GM19240 (cell line): Measurements from ENCODE around the gene MSI2.

ENCODE experiments used
- DNase-seq: peaks from one replicate; pipeline ENCODE4 v3.0.0; 2011; ENCODE audit warnings: low spot score; ENCODE audit not compliant: insufficient read length

The MSI2 gene

DNA sequence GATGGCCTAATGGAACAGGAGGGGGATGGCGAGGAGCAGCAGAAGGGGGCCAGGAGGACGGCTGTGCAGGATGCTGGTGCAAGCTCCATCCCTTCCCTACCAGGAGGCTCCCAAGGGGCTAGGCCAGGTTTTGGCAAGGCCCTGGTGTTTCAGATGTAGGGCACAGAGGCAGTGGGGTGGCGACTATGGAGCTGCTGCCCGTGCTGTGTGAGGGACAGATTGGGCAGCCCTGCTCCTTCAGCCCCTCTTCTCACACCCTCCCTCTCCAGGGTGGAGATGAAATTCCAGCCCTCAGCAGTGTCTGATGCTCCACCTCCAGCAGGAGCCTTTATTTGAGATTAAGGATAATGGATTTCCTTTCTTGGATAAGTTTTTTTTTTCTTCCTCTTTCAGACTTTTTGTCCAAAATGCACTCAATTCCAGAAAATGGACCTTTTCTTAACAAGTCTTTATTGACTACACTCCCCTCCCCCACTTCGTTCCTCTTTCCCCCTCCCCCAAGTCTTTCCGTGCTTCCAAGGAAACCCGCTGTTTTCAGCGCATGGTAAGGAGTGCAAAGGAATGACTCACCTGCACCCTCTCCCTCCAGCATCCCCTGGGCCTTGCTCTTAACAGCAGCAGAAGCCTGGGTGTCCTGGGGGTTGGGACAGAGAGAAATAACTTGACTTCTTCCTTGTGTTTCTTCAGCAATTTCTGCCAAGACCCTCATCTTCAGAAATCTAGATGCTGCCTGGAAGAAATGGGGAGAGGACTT is 393.6 kb downstream of the MSI2 start:
- no peak for DNase-seq

DNA sequence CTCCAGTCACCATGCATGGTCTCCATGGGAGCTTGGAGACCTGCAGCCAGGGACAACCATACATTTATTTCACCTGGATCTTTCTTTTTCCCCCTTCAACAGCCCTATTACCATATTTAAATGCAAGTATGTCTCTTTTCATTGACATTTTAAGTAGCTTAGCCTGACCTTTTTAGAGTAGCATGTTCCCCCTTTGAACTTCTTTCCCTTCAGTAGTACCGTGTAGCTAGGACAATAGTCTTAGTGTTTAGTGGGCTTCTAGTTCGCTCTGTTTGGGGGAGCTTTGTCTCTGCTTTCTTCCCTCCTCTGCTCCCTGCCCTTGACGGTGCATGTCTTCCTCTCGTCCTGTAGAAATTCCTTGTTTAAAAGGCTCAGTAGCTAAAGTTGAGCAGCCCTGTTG is 394.2 kb downstream of the MSI2 start:
- no peak for DNase-seq

GRCh38 chr17:57651451-57651850 is 395.1 kb downstream of the MSI2 start:
- no peak for DNase-seq

- no peak for DNase-seq
Measured at GRCh38 chr17:57651996-57652395, 395.7 kb downstream of the MSI2 start.

DNA sequence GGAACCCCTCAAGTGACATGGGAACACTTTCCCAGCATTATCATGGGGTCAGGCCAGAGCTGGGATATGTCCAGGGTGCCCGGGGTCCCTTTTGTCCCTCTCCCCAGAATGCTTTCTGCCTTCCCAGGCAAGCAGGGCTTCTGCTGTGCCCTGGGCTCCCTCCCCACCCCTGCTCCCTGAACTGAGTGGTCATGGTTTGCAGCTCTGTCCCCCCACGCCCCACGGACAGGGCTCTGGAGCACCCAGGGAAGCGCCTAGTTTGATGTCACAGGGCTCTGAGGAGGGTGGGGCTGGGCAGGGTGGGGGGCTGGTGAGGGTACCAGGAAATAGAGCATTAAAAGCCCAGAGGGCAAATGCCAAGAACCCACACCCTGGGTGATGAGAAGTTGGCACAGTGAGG is 396.5 kb downstream of the MSI2 start:
- DNase-seq = no peak

- DNase-seq = no peak
Measured at GRCh38 chr17:57653279-57653678, 397.0 kb downstream of the MSI2 start.

DNA sequence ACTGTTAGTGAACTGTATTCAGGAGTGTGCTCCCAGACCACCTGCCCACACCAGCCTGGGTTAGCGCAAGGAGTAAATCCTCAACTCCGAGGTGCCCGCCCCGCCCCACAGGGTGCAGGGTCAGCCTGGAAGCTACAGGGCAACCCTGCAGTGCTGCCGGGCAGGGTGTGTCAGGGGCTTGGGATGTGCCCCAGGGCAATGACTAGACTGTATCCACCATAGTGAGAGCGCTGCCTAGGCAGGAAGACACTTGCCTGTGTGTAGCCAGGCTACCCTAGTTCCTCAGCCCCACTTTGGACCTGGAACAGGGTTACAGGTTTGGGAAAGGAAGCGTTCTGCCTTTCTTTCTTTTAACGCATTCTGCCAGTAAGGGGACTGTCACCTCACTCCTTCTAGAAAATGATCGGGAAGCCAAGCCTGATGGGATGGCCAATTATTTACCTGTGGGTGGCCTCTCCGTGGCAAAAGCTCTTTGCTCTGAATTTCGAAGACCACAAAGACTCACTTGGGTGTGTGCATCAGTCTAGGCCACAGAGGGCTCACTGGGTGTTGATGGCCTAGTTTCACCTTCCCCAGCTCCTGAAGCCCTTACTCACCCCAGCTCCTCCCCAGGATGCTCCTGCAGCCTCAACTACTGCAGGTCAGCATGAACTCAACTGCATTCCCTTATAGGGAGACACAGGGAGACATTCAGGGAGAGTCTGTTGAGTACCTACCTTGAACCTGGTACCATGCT is 397.9 kb downstream of the MSI2 start:
- DNase-seq = no peak

DNA sequence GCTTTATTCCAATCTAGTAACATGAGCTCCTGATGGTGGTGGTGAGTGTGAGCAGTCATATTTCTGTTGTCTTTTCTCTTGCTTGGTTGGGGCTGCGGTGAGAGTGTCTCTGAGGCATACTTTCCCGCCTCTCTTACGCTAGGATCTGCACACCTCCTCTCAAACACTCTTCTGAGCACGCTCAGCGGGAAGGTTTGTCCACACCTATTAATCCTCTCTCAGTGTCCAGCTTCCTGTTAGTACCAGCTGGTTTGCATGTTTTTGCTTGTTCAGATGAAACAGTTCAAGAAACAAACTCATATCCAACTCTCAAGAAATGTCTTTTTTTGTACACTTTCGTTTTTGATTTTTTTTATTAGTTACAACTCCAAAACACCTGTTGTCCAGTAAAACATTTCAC is 399.2 kb downstream of the MSI2 start:
- no peak for DNase-seq

DNA sequence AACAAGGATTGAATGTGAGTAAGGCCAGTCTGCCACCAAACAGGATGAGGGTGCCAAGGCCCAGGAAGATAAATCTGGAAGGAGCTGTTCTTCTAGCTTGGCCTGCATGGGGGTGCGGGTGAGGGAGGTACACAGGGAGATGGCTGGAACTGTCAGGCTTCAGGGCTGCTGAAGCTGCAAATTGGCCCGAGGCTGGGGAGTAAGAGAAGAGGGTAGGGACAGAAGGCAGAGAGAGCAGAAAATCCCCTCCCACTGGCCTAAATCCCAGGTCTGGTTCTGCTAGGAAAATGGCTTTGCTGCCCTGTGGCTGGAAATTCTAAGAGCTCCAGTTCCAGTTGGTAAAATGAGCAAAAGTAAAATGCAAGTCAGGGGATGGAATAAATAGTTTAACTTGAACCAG is 400.9 kb downstream of the MSI2 start:
- no peak for DNase-seq

DNA sequence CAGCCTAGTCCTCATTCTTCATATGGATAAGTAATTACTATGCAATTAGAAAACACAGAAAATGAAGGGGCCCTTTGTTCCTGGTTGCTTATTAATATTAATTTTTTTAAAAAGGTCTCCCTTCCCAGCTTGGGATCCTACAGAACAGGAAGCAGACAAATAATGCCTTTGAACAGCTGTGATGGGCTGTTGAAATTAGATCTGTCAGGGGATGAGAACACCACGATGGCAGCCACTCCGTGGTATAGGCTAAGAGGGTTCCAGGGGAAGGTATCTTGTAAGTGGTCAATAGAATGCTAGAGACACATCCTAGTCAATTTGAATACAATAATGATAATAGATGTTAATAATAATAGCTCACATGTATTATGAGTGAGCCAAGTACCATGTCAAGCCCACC is 405.7 kb downstream of the MSI2 start:
- DNase-seq = no peak

- DNase-seq = no peak
Measured at GRCh38 chr17:57662644-57663308, 406.5 kb downstream of the MSI2 start.

DNA sequence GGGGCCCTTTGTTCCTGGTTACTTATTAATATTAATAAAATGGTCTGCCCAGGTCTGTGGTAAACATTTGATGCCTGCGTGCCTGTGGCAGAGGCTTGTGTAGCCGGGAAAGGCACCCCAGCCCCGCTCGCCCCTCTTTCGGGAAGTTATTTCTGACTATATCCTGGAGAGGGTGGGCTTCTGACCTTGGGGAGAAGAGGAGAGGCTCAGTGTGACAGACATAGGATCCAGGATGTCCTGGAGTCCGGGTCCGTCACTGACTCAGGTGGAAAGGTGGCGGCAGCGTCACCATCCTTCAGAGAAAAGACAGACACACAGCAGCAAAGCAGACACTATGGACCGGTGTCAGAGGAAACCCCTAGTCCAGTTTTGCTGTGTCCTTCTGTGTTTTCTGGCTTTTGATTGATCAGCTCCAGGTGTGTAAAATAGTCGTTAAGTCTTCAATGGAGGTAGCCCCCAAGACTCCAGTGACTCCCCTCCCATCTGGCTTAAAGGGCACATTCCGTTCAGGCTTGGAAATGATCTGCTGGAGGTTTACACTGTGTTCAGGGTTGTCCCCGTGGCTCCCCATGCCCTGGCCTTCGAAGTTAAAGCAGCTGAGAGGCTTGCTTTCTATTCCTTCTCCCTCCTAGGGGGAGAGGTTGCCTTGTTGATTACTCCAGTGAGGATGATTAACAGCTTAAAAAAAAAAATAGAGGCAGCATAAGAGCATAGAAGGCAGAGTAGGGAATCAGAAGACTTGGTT is 407.2 kb downstream of the MSI2 start:
- no peak for DNase-seq

GRCh38 chr17:57665128-57665527 is 408.8 kb downstream of the MSI2 start:
- no peak for DNase-seq

DNA sequence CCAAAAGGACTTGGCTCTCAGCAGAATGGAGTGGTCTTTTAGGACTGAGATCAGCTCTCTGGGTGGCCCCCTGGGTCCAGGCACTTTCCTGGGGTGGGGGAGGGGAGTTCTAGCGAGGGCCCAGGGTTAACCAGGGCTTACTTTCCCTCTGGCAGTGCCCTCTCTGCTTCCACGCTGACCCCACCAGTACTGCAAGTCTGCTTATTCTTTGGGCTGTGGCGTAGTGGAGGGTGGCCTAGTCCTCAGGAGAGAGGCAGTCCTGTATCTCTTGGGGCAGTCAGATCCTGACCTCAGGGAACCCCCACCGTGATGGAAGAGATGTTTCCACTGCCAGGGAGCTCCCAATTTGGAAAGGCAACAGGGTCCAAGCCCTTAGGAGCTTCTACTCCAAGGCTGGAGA is 409.4 kb downstream of the MSI2 start:
- DNase-seq = no peak

DNA sequence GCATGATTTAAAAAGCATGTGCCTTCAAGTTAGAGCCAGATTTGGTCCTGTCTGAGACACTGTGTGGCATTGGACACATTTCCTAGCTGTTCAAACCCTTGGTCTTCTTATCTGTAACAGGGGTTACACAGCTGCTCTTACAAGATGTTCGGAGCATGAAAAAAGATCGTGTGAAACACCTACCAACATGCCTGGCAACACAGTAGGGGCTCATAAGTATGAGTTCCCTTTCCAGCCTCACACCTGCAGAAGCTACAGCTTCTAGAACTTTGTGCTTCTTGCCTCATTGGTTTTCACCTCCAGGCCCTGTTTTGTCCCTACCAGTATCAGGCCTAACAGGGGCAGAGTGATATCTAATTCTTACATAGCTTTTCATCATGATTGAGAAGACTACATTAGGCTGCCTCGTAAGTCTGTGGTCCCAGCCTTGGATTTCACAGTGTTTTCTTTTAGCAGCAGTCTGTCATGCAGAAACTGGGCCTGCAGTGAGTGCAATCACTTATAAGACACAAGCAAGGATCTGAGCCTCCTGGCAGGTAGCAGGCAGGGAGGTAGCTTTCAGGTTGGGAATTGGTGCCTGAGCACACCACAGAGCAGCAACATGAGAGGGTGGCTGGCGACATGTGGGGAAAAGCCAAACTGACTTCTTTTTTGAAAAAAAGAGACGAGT is 410.0 kb downstream of the MSI2 start:
- no peak for DNase-seq

- no peak for DNase-seq
Measured at GRCh38 chr17:57666946-57667345, 410.6 kb downstream of the MSI2 start.

- DNase-seq = no peak
Measured at GRCh38 chr17:57667461-57667923, 411.2 kb downstream of the MSI2 start.

DNA sequence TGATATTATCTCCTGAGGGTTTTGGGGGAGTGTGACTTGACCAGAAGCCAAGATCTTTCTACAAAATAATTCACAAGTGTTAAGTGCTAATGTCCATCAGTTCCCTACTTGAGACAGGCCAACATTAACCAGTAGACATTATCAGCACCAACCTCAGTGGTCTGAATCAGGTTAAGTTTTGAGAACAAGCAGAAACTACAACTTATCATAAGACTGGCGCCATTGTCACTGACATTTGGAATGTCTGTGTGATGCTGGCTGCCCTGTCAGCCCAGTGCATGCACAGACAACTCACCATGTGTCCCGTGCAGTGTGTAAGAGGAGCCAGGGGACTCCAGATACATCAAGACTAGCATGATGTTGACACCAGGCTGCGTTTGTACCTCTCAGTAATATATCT is 412.0 kb downstream of the MSI2 start:
- DNase-seq = no peak

- DNase-seq = no peak
Measured at GRCh38 chr17:57669671-57670529, 413.6 kb downstream of the MSI2 start.
